NCI-H524 treated with DMSO at 0.1 percent for 48 hours (cell line): ENCODE data around the gene CTNNBIP1.

ENCODE experiments used
- DNase-seq: peaks from one replicate; lab custom pipeline; 2025; lab: John Stamatoyannopoulos, UW

Gene CTNNBIP1

GRCh38 chr1:9803003-9803918 is 106.8 kb downstream of the CTNNBIP1 start:
- peak; percentile 39 for DNase-seq

GRCh38 chr1:9801909-9802308 is 108.2 kb downstream of the CTNNBIP1 start:
- no peak for DNase-seq
